ENCODE measurements around the gene NTM.

GRCh38 chr11:131910523-131911387 is 540.3 kb downstream of the NTM start:
- TF ChIP-seq EZH2 (IDR thresholded peaks at IDR 0.05; ENCODE audit: insufficient read depth, poor library complexity, severe bottlenecking) (no peak), EZH2phosphoT487 (IDR thresholded peaks at IDR 0.05; ENCODE audit: insufficient read depth, low read depth) (no peak)

All from GM23248 (cell line).